ENCODE measurements around the gene IL36G.

DNA sequence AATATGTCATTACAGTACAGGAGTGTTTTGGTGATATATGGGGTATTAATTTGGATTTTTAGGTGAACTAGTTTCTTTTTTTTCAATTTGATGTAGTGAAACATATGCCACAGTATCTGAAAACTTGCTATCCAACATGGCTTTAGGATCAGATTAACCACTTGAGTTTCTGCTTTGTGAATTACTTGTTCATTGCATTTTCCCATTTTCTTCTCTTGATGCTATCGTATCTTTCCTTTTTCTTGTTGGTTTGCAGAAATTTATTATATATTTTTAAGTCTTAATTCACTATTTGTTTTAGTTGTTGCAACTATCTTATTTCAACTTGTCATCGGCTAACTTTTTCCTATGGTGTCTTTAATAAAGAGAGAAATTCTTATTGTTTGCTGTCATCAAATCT is 36.3 kb downstream of the IL36G start:
- TF ChIP-seq, protein P1, sequence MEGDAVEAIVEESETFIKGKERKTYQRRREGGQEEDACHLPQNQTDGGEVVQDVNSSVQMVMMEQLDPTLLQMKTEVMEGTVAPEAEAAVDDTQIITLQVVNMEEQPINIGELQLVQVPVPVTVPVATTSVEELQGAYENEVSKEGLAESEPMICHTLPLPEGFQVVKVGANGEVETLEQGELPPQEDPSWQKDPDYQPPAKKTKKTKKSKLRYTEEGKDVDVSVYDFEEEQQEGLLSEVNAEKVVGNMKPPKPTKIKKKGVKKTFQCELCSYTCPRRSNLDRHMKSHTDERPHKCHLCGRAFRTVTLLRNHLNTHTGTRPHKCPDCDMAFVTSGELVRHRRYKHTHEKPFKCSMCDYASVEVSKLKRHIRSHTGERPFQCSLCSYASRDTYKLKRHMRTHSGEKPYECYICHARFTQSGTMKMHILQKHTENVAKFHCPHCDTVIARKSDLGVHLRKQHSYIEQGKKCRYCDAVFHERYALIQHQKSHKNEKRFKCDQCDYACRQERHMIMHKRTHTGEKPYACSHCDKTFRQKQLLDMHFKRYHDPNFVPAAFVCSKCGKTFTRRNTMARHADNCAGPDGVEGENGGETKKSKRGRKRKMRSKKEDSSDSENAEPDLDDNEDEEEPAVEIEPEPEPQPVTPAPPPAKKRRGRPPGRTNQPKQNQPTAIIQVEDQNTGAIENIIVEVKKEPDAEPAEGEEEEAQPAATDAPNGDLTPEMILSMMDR (conservative IDR thresholded peaks at IDR 0.05; ENCODE audit: low read depth in 2 of 2): no peak
- no peak for TF ChIP-seq EZH2phosphoT487 (IDR thresholded peaks at IDR 0.05; ENCODE audit: unreplicated experiment)
- TF ChIP-seq JUNB (IDR thresholded peaks at IDR 0.05; ENCODE audit: unreplicated experiment): no peak
- TF ChIP-seq, protein P2, sequence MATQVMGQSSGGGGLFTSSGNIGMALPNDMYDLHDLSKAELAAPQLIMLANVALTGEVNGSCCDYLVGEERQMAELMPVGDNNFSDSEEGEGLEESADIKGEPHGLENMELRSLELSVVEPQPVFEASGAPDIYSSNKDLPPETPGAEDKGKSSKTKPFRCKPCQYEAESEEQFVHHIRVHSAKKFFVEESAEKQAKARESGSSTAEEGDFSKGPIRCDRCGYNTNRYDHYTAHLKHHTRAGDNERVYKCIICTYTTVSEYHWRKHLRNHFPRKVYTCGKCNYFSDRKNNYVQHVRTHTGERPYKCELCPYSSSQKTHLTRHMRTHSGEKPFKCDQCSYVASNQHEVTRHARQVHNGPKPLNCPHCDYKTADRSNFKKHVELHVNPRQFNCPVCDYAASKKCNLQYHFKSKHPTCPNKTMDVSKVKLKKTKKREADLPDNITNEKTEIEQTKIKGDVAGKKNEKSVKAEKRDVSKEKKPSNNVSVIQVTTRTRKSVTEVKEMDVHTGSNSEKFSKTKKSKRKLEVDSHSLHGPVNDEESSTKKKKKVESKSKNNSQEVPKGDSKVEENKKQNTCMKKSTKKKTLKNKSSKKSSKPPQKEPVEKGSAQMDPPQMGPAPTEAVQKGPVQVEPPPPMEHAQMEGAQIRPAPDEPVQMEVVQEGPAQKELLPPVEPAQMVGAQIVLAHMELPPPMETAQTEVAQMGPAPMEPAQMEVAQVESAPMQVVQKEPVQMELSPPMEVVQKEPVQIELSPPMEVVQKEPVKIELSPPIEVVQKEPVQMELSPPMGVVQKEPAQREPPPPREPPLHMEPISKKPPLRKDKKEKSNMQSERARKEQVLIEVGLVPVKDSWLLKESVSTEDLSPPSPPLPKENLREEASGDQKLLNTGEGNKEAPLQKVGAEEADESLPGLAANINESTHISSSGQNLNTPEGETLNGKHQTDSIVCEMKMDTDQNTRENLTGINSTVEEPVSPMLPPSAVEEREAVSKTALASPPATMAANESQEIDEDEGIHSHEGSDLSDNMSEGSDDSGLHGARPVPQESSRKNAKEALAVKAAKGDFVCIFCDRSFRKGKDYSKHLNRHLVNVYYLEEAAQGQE (IDR thresholded peaks at IDR 0.05; ENCODE audit: unreplicated experiment): no peak
- no peak for TF ChIP-seq POLR2AphosphoS5 (IDR thresholded peaks at IDR 0.05; ENCODE audit: low read depth)
- TF ChIP-seq CREB1 (CRISPR knock-in tag; IDR thresholded peaks at IDR 0.05; ENCODE audit: low read depth): no peak
- TF ChIP-seq, protein P3, sequence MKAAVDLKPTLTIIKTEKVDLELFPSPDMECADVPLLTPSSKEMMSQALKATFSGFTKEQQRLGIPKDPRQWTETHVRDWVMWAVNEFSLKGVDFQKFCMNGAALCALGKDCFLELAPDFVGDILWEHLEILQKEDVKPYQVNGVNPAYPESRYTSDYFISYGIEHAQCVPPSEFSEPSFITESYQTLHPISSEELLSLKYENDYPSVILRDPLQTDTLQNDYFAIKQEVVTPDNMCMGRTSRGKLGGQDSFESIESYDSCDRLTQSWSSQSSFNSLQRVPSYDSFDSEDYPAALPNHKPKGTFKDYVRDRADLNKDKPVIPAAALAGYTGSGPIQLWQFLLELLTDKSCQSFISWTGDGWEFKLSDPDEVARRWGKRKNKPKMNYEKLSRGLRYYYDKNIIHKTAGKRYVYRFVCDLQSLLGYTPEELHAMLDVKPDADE (IDR thresholded peaks at IDR 0.05): no peak
- no peak for TF ChIP-seq EZH2 (IDR thresholded peaks at IDR 0.05; ENCODE audit: low read depth, unreplicated experiment)
- TF ChIP-seq STAT1 (IDR thresholded peaks at IDR 0.05; ENCODE audit: unreplicated experiment): no peak
- no peak for TF ChIP-seq ZNF331 (CRISPR knock-in tag; IDR thresholded peaks at IDR 0.05; ENCODE audit: low read depth)

Measured in GM23338 (cell line).